KMS-11 (cell line): Measurements from ENCODE around the gene ACTR6.
"Not testable (repeated sequence)": the region's sequence is repeated elsewhere in the genome, so short reads cannot be mapped to it uniquely, and the experiment has no call there.

Source experiments
- H2AFZ ChIP-seq: fragments of 200-600 bp; sonication (generic); 2 replicates; pipeline ENCODE4 v1.6.1; 2016; ENCODE audit warnings: antibody characterized with exemption, mixed run types, low read depth
- H3K27ac ChIP-seq: fragments of 200-600 bp; sonication (generic); 2 replicates; pipeline ENCODE4 v1.6.1; 2016; ENCODE audit warnings: mild to moderate bottlenecking, mixed run types
- H3K27me3 ChIP-seq: fragments of 200-600 bp; sonication (generic); 2 replicates; pipeline ENCODE4 v1.6.1; 2017; ENCODE audit warnings: mild to moderate bottlenecking, low read depth, mixed run types, moderate library complexity; ENCODE audit not compliant: insufficient read depth
- H3K36me3 ChIP-seq: fragments of 200-600 bp; sonication (generic); 2 replicates; pipeline ENCODE4 v1.6.1; 2017; ENCODE audit warnings: mild to moderate bottlenecking, mixed run types; ENCODE audit not compliant: insufficient read depth
- H3K4me1 ChIP-seq: fragments of 200-600 bp; sonication (generic); 2 replicates; pipeline ENCODE4 v1.6.1; 2016; ENCODE audit warnings: mild to moderate bottlenecking, low read depth, mixed run types; ENCODE audit not compliant: poor library complexity, severe bottlenecking
- H3K4me2 ChIP-seq: fragments of 200-600 bp; sonication (generic); 2 replicates; pipeline ENCODE4 v1.7.0; 2016; ENCODE audit warnings: mild to moderate bottlenecking, mixed run types
- H3K4me3 ChIP-seq: fragments of 200-600 bp; sonication (generic); IDR thresholded peaks from 2 replicates; pipeline ENCODE4 v1.6.1; 2017; ENCODE audit warnings: low read depth, low read length, mixed read lengths; ENCODE audit not compliant: insufficient read depth
- H3K79me2 ChIP-seq: fragments of 200-600 bp; sonication (generic); 2 replicates; pipeline ENCODE4 v1.6.1; 2016; ENCODE audit warnings: low read depth, mixed run types; ENCODE audit not compliant: insufficient read depth
- H3K9ac ChIP-seq: fragments of 200-600 bp; sonication (generic); 2 replicates; pipeline ENCODE4 v1.6.1; 2016; ENCODE audit warnings: mild to moderate bottlenecking, mixed run types
- H4K20me1 ChIP-seq: fragments of 200-600 bp; sonication (generic); 2 replicates; pipeline ENCODE4 v1.6.1; 2016; ENCODE audit warnings: mild to moderate bottlenecking, mixed run types; ENCODE audit not compliant: insufficient read depth
- TF ChIP-seq, protein P1 (sequence below): fragments of 200-600 bp; sonication (generic); conservative IDR thresholded peaks from 2 replicates; pipeline ENCODE4 v1.6.1; 2017; ENCODE audit warnings: low read depth, mild to moderate bottlenecking, antibody characterized with exemption, low read length, moderate library complexity, mixed read lengths

The ACTR6 gene

DNA sequence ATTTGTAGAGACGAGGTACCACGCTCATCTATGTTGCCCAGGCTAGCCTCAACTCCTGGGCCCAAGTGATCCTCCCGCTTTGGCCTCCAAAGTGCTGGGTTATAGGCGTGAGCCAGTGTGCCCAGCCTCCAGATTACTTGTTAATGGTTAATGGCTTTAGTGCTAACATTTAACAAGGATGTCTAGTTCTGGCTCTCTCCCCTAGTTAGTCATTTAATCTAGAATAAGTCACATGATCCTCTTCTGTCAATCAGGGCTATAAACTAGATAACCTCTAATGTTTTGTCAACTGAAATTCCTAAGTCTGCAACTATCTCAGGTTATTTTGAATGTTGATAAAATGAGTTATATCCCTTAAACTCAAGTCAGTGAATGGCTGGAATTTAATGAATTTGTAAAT, 15.7 kb downstream of the ACTR6 start:
- Histone ChIP-seq H3K4me1 (no peaks in the 10 kb centered on the region), H3K27me3 (no peaks in the 10 kb centered on the region), H3K36me3 (no peaks in the 10 kb centered on the region), H3K79me2 (no peaks in the 10 kb centered on the region), H3K4me2 (no peak overlapping the region), H2AFZ (no peak overlapping the region), H3K4me3 (no peak overlapping the region), H3K27ac (no peak overlapping the region), H4K20me1 (no peaks in the 10 kb centered on the region), H3K9ac (no peak overlapping the region)
- TF ChIP-seq, protein P1, sequence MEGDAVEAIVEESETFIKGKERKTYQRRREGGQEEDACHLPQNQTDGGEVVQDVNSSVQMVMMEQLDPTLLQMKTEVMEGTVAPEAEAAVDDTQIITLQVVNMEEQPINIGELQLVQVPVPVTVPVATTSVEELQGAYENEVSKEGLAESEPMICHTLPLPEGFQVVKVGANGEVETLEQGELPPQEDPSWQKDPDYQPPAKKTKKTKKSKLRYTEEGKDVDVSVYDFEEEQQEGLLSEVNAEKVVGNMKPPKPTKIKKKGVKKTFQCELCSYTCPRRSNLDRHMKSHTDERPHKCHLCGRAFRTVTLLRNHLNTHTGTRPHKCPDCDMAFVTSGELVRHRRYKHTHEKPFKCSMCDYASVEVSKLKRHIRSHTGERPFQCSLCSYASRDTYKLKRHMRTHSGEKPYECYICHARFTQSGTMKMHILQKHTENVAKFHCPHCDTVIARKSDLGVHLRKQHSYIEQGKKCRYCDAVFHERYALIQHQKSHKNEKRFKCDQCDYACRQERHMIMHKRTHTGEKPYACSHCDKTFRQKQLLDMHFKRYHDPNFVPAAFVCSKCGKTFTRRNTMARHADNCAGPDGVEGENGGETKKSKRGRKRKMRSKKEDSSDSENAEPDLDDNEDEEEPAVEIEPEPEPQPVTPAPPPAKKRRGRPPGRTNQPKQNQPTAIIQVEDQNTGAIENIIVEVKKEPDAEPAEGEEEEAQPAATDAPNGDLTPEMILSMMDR, result no peak

DNA sequence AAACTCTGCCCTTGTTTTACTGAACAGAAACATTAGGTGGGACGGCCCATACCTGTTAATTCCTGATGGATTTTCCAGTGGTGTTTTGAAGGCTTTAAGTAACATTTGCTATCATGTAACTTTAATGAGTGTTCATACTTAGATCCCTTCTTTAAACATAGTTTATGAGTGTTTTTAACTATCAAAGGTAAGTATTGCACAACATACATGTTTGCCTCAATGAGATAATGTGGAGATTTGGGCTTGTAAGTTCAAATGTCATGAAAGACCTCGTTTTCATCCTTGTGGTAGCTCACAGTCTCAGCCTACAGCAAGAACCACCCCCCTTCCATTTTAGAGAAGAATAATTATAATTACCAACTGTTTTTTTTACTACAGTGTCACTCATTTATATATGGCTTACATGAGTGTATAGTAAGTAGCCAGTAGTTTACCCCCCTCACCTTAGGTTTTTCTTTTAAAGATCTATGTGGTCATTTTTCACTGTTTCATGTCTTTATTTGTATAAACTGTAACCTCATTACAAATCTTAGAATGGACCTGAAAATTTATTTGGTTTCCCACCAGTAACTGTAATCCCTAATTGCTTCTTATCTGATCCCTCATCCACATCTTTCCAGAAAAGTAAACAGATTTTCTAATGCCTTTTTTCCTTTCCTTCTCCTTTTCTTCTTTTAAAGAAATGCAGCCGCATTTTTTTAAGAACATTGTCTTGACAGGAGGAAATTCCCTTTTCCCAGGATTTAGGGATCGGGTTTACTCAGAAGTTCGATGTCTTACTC, 18.9 kb downstream of the ACTR6 start:
- H3K4me3 ChIP-seq, result no peak overlapping the region
- no peak overlapping the region for H3K27ac ChIP-seq
- TF ChIP-seq, protein P1, result no peak
- H3K36me3 ChIP-seq, result no peaks in the 10 kb centered on the region
- H3K4me1 ChIP-seq, result no peaks in the 10 kb centered on the region
- no peak overlapping the region for H3K4me2 ChIP-seq
- no peaks in the 10 kb centered on the region for H3K27me3 ChIP-seq
- no peaks in the 10 kb centered on the region for H4K20me1 ChIP-seq
- H3K79me2 ChIP-seq, result no peaks in the 10 kb centered on the region
- no peak overlapping the region for H2AFZ ChIP-seq
- no peak overlapping the region for H3K9ac ChIP-seq

DNA sequence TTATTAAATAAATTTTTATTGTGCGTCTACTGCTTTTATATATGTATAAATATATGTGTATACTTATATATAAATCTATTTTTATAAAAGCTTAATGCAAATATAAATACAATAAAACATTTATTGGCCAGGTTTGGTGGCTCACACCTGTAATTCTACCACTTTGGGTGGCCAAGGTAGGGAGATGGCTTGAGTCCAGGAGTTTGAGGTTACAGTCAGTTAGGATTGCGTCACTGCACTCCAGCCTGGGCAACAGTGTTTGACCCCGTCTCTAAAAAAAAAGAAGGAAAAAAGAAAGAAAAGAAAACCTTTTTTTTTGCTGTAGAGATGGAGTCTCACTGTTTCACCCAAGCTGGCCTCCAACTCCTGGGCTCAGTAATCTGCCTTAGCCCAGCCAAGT, 20.9 kb downstream of the ACTR6 start:
- H3K4me2 ChIP-seq, result no peak overlapping the region
- H3K36me3 ChIP-seq, result no peaks in the 10 kb centered on the region
- TF ChIP-seq, protein P1, result no peak

DNA sequence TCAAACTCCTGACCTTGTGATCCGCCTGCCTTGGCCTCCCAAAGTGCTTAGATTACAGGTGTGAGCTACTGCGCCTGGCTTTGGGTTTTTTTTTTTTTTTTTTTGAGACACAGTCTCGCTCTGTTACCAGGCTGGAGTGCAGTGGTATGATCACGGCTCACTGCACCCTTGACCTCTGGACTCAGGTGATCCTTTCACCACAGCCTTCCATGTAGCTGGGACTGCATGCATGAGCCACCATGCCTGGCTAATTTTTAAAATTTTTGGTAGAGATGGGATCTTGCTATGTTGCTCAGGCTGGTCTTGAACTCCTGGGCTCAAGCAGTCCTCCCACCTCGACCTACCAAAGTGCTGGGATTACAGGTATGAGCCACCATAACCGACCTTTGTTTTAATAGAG, 21.6 kb downstream of the ACTR6 start:
- H2AFZ ChIP-seq, H3K4me1 ChIP-seq, H3K4me3 ChIP-seq, H3K79me2 ChIP-seq, H3K9ac ChIP-seq, H3K36me3 ChIP-seq, H3K4me2 ChIP-seq, H3K27ac ChIP-seq, H3K27me3 ChIP-seq, H4K20me1 ChIP-seq: not testable (repeated sequence)

More for the DNA sequence above, 20.9 kb downstream of the ACTR6 start:
- H3K9ac ChIP-seq, result no peak overlapping the region
- no peaks in the 10 kb centered on the region for H3K27me3 ChIP-seq
- no peak overlapping the region for H3K27ac ChIP-seq
- no peaks in the 10 kb centered on the region for H3K79me2 ChIP-seq
- H3K4me1 ChIP-seq, result no peaks in the 10 kb centered on the region
- no peak overlapping the region for H3K4me3 ChIP-seq
- H4K20me1 ChIP-seq, result no peaks in the 10 kb centered on the region
- no peak overlapping the region for H2AFZ ChIP-seq

DNA sequence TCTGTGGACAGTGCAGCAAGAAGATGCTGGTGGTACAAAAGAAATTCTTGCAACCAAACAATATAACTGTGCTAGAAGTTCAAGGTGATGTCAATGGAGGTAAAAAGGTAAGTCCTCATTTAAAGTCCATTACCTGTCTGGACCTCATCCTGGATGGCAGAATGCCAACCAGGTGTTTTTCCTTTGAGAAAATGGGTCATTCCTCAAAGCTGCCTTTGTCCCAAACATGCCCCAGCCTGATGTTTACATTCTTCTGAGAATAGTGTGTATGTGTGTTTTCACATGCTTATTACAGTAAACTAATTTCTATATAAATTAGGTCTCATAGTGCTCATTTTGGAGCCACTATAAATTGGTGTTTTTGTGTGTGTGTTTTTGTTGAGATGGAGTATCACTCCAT, 24.9 kb downstream of the ACTR6 start:
- Histone ChIP-seq H3K4me2 (no peak overlapping the region), H3K27ac (no peak overlapping the region), H4K20me1 (no peaks in the 10 kb centered on the region), H3K4me1 (no peaks in the 10 kb centered on the region), H3K36me3 (no peaks in the 10 kb centered on the region), H3K27me3 (no peaks in the 10 kb centered on the region), H3K4me3 (no peak overlapping the region), H3K9ac (no peak overlapping the region), H2AFZ (no peak overlapping the region), H3K79me2 (no peaks in the 10 kb centered on the region)
- TF ChIP-seq, protein P1, result no peak
